Stomach (tissue), 9 donors: ENCODE measurements around the gene SPARC. TPM values are rescaled to one million over a fixed set of nuclear protein-coding genes. Genes with fewer than 3 reads are reported as not detected.
"Not testable (repeated sequence)": the region's sequence is repeated elsewhere in the genome, so short reads cannot be mapped to it uniquely, and the experiment has no call there.

Source experiments
- DNase-seq, 2 donors: peaks; one replicate each; pipeline versions ENCODE4 v3.0.0 to v3.0.0-alpha.2; 2013 to 2019
- H3K27ac ChIP-seq, 5 donors: fragments of 200-600 bp in 4 of 5; sonication (generic) in 4 of 5; one replicate each; pipeline ENCODE4 v1.5.1; 2013 to 2019; ENCODE audit warnings: mild to moderate bottlenecking in 1 of 5, moderate library complexity in 1 of 5
- H3K27me3 ChIP-seq, 3 donors: fragments of 200-600 bp; sonication (generic); one replicate each; pipeline ENCODE4 v1.5.1; 2017 to 2019; ENCODE audit warnings: mixed run types in 1 of 3
- H3K36me3 ChIP-seq, 4 donors: fragments of 200-600 bp; sonication (generic); 1 replicate in 3 of 4; 2 replicates in 1 of 4; pipeline ENCODE4 v1.5.1; 2016 to 2019
- H3K4me1 ChIP-seq, 4 donors: fragments of 200-600 bp; sonication (generic); one replicate each; pipeline ENCODE4 v1.5.1; 2016 to 2019
- H3K4me3 ChIP-seq, 4 donors: fragments of 200-600 bp; sonication (generic) in 3 of 4; one replicate each; pipeline ENCODE4 v1.5.1; 2016 to 2019; ENCODE audit warnings: mild to moderate bottlenecking in 1 of 4
- H3K9me3 ChIP-seq, 4 donors: fragments of 200-600 bp; sonication (generic); one replicate each; pipeline ENCODE4 v1.5.1; 2016 to 2019
- CTCF ChIP-seq, 7 experiments: fragments of 450-650 bp in 4 of 7; fragments of 200-600 bp in 3 of 7; sonication (generic) in 3 of 7; IDR thresholded peaks; one replicate each; pipeline ENCODE4 v1.5.1; 2016 to 2019; ENCODE audit warnings: antibody characterized with exemption in 7 of 7, control low read depth in 2 of 7, mild to moderate bottlenecking in 1 of 7
- EP300 ChIP-seq: sonication (generic); formaldehyde crosslinking; IDR thresholded peaks from one replicate; pipeline ENCODE4 v1.6.1; 2017; ENCODE audit warnings: antibody characterized with exemption
- POLR2A ChIP-seq, 4 donors: fragments of 450-650 bp; IDR thresholded peaks; one replicate each; pipeline ENCODE4 v1.6.1; 2016; ENCODE audit warnings: antibody characterized with exemption in 4 of 4, control low read depth in 2 of 4, mild to moderate bottlenecking in 1 of 4, moderate library complexity in 1 of 4
- POLR2AphosphoS5 ChIP-seq, 3 donors: sonication (generic); formaldehyde crosslinking; IDR thresholded peaks; one replicate each; pipeline ENCODE4 v1.6.1; 2016; ENCODE audit warnings: antibody characterized with exemption in 3 of 3
- WGBS, 5 donors: extraction: QIAGEN DNeasy Blood & Tissue Kit in 3 of 5; methylation state at CpG; one replicate each; pipeline versions ENCODE4 v1.1.5 to v1.1.7; 2013 to 2018; 5-methylcytosine and 5-hydroxymethylcytosine counted together
- intact Hi-C: fragments of 100-400 bp; cut with DNase I; formaldehyde crosslinking; loops from one replicate; pipeline ENCODE4 v1.15.1; 2023; ENCODE audit warnings: low total_unique reads
- polyA plus RNA-seq, 3 donors: library from polyadenylated mRNA; stranded (reverse); fragments of 200-250 nt; gene quantifications; one replicate each; pipeline ENCODE4 v1.2.3, GENCODE V29; 2013
- total RNA-seq, 5 donors: library from RNA; depleted of rRNA; stranded (reverse); fragments of >200 nt; gene quantifications; one replicate each; pipeline versions ENCODE4 v1.1.0 to v1.2.3, GENCODE V29; 2014 to 2016
- donor health status: healthy with polysubstance abuse.
- donor health status: Bipolar disorder and iron deficiency.
- donor health status: healthy.

Gene SPARC
- total and polyA plus RNA-seq, 8 donors, result 36.2 to 1,348 (median 94.7) TPM

GRCh38 chr5:151733358-151734063, 46.8 kb upstream of the SPARC start:
- peaks cover 3 to 19% (median 6%) of the 10 kb centered on the region in 4 donors for H3K9me3 ChIP-seq
- intact Hi-C loops, result no loop called here
- H3K4me3 ChIP-seq, result no peak overlapping the region
- H3K27ac ChIP-seq, result no peak overlapping the region
- peaks cover 0 to 28% (median 2%) of the 10 kb centered on the region in 4 donors for H3K36me3 ChIP-seq
- DNase-seq, result no peak
- H3K4me1 ChIP-seq, result no peaks in the 10 kb centered on the region
- TF ChIP-seq EP300 (no peak), POLR2AphosphoS5 (IDR thresholded peaks at IDR 0.05) (no peak), CTCF (IDR thresholded peaks at IDR 0.05) (no peak), POLR2A (IDR thresholded peaks at IDR 0.05) (no peak)
- no peaks in the 10 kb centered on the region for H3K27me3 ChIP-seq
- WGBS, 5 donors, result 91 to 97% (median 94%) methylated on average over 9 of the region's 9 CpGs

- H3K27me3 ChIP-seq, result no peaks in the 10 kb centered on the region
- WGBS, 5 donors, result 89 to 97% (median 93%) methylated on average over 7 of the region's 7 CpGs
- no peak overlapping the region for H3K4me3 ChIP-seq
- H3K27ac ChIP-seq, result no peak overlapping the region
- H3K9me3 ChIP-seq, result peaks cover 3 to 19% (median 6%) of the 10 kb centered on the region in 4 donors
- intact Hi-C loops, result no loop called here
- peaks cover 0 to 18% (median 2%) of the 10 kb centered on the region in 4 donors for H3K36me3 ChIP-seq
- H3K4me1 ChIP-seq, result no peaks in the 10 kb centered on the region
- TF ChIP-seq EP300 (no peak), CTCF (IDR thresholded peaks at IDR 0.05) (no peak), POLR2AphosphoS5 (IDR thresholded peaks at IDR 0.05) (no peak), POLR2A (IDR thresholded peaks at IDR 0.05) (no peak)
- DNase-seq, result no peak
These were observed 43.7 kb upstream of the SPARC start for GRCh38 chr5:151730381-151730780.

- WGBS, 5 donors, result 75 to 98% (median 81%) methylated on average over 5 of the region's 5 CpGs
- intact Hi-C loops, H3K4me3 ChIP-seq, H3K4me1 ChIP-seq, H3K27ac ChIP-seq, H3K27me3 ChIP-seq, DNase-seq: not testable (repeated sequence)
- Histone ChIP-seq H3K9me3 (peaks cover 3 to 19% (median 6%) of the 10 kb centered on the region in 4 donors), H3K36me3 (peaks cover 0 to 18% (median 2%) of the 10 kb centered on the region in 4 donors)
These were observed 42.9 kb upstream of the SPARC start for GRCh38 chr5:151729597-151729996.

GRCh38 chr5:151724360-151724759, 37.6 kb upstream of the SPARC start:
- H3K4me3 ChIP-seq, result no peak overlapping the region
- intact Hi-C loops, result no loop called here
- H3K27ac ChIP-seq, result no peak overlapping the region
- no peaks in the 10 kb centered on the region for H3K4me1 ChIP-seq
- TF ChIP-seq POLR2AphosphoS5 (IDR thresholded peaks at IDR 0.05) (no peak), POLR2A (IDR thresholded peaks at IDR 0.05) (no peak), EP300 (no peak), CTCF (IDR thresholded peaks at IDR 0.05) (no peak)
- 84 to 96% (median 93%) methylated on average over 2 of the region's 2 CpGs for WGBS, 5 donors
- peaks cover 0 to 1% (median 0%) of the 10 kb centered on the region in 4 donors for H3K36me3 ChIP-seq
- H3K27me3 ChIP-seq, result no peaks in the 10 kb centered on the region
- H3K9me3 ChIP-seq, result peaks cover 0 to 4% (median 0%) of the 10 kb centered on the region in 4 donors
- DNase-seq, result no peak

- Histone ChIP-seq H3K4me3 (no peak overlapping the region), H3K36me3 (no peaks in the 10 kb centered on the region), H3K4me1 (peaks cover 0 to 11% (median 5%) of the 10 kb centered on the region in 4 donors), H3K27me3 (no peaks in the 10 kb centered on the region), H3K9me3 (no peaks in the 10 kb centered on the region), H3K27ac (no peak overlapping the region)
- TF ChIP-seq POLR2A (IDR thresholded peaks at IDR 0.05), result no peak
- TF ChIP-seq POLR2AphosphoS5 (IDR thresholded peaks at IDR 0.05), result no peak
- no peak for TF ChIP-seq CTCF (IDR thresholded peaks at IDR 0.05)
- no peak for TF ChIP-seq EP300
- no peak for DNase-seq
- intact Hi-C loops, result no loop called here
These were observed 35.8 kb upstream of the SPARC start for GRCh38 chr5:151722546-151722945.
